C4-2B (cell line): ENCODE data around the gene TAGAP.

Experiments
- H3K27ac ChIP-seq: fragments of 450-650 bp; 2 replicates; pipeline ENCODE4 v1.5.1; 2017
- CTCF ChIP-seq: fragments of 450-650 bp; conservative IDR thresholded peaks from 2 replicates; pipeline ENCODE4 v1.5.1; 2017; ENCODE audit warnings: mild to moderate bottlenecking
- ZFX ChIP-seq: fragments of 450-650 bp; IDR thresholded peaks from 2 replicates; pipeline ENCODE4 v1.6.1; 2017

Gene TAGAP

GRCh38 chr6:159075506-159076228, 30.9 kb upstream of the TAGAP start:
- no peak for TF ChIP-seq ZFX
- no peak for TF ChIP-seq CTCF
- H3K27ac ChIP-seq: no peak overlapping the region

GRCh38 chr6:159074876-159075275, 30.1 kb upstream of the TAGAP start:
- no peak overlapping the region for H3K27ac ChIP-seq

GRCh38 chr6:159074120-159074684, 29.4 kb upstream of the TAGAP start:
- TF ChIP-seq ZFX (no peak), CTCF (no peak)
- no peak overlapping the region for H3K27ac ChIP-seq

More at GRCh38 chr6:159074876-159075275, 30.1 kb upstream of the TAGAP start:
- TF ChIP-seq CTCF: no peak
- no peak for TF ChIP-seq ZFX

DNA sequence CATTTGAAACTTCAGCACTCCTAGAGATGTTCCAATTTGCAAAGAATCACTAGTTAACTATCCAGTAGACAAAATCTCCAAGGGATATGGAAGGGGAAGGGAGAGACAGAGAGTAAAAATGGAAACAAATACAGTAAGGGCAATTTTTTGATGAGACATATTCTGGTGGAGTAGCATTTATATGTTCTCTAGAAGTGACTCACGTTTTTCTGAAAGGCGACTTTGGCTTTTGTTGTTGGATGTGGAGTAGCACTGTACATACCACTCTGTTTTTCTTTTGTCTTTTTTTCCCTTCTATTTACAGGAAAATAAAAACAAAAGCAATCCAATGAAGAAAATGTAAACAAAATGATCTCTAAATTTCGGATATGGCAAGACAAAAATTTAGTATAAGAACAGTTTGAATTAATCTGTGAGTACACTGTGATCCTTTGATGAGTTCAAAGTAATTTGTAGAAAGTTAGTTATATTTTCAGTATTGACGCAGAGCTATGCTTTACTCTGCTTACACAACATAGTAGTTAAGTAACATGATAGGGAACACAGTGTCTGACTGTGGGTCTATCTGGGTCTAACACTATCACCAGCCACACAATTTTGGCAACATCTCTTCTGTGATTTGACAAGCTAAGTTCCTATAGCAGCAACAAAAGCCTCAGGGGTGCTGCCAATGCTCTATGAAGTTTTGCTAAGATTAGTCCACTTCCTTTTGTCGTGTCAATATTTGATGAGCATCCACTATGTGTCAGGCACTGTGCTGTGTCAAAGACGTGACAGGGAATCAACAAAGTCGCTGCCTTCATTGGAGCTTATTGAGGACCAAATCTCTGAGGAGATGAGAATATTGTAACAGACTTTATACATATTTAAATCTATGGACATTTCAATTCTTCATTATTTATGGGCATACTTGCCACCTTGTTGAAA, 27.3 kb upstream of the TAGAP start:
- no peak overlapping the region for H3K27ac ChIP-seq
- no peak for TF ChIP-seq CTCF

DNA sequence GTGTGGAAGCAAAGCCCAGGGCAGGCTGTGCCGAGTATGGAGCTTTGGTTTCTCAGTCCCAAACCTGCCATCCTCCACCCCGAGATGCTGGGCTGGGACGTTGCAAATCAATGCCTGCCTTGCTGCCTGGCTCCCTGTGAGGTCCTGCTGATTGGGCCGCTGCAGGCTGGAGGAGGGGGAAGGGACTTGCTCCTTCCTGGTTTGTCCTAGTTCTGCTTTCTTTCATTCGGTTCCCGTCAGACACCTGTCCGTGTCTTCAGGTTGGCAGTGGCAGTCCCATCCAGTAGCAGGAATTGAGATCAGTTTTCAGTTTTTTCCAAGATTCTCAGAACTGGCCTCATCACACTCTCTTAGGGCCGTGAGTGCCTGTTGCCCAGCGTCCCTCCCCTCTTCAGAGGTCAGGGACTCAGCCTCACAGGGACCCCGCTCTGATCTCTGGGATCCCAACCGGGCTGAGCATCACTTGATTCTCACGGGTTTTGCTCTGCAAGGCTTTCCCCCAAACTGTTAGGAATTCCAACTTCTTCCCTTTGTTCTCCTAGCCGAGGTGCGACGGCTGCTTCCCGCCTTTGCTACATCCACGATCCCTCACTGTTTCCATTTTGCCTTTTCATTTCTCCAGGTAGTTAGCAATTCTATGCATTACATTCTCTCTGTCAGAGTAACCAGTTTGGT, 24.2 kb upstream of the TAGAP start:
- no peak overlapping the region for H3K27ac ChIP-seq
- TF ChIP-seq ZFX: no peak
- no peak for TF ChIP-seq CTCF

DNA sequence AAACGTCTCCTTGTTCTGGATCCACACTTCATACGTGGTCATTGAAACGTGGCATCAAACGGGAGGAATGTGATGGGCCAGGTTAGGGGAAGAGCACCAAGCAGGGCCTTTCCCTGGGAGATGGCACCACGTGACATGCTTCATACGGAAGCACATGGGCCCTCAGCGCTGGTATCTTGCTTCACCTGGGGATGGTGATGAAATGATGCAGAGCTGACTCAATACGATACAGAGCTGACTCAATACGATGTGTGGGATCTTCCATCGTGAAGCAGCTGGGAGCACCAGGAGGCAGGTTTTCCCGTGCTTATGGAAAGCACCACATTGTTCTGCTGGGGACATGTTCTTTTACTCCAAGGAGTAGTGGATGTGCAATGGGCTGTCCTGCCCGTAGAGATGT, 22.5 kb upstream of the TAGAP start:
- no peak overlapping the region for H3K27ac ChIP-seq
- TF ChIP-seq CTCF: no peak
- no peak for TF ChIP-seq ZFX

GRCh38 chr6:159066483-159066882, 21.7 kb upstream of the TAGAP start:
- TF ChIP-seq ZFX (no peak), CTCF (no peak)
- H3K27ac ChIP-seq: no peak overlapping the region
